GM12878 (cell line): Measurements from ENCODE around the gene BET1. TPM values are rescaled to one million over a fixed set of nuclear protein-coding genes. Genes with fewer than 3 reads are reported as not detected.

Source experiments
- polyA plus RNA-seq, 11 experiments: library from polyadenylated mRNA; depleted of rRNA in 4 of 11; unstranded in 6 of 11; stranded (reverse) in 5 of 11; fragments of >200 nt; fragmentation: Nextera tagmentation in 4 of 11; fragmentation: Illumina TruSeq in 1 of 11; extraction: Ambion mirVana in 4 of 11; extraction: Trizol in 1 of 11; gene quantifications; 1 replicate in 1 of 11; 2 replicates in 10 of 11; pipeline versions ENCODE4 v1.2.1 to v1.2.3, GENCODE V29; 2011 to 2016; ENCODE audit warnings: inconsistent platforms in 2 of 11, missing spikeins in 2 of 11, low read depth in 1 of 11
- total RNA-seq, 4 experiments: library from RNA; depleted of rRNA in 3 of 4; stranded (reverse); fragments of >200 nt in 3 of 4; fragmentation: Illumina TruSeq in 1 of 4; extraction: Trizol in 1 of 4; gene quantifications; 2 replicates each; pipeline versions ENCODE4 v1.2.1 to v1.2.3, GENCODE V29; 2013 to 2021

The BET1 gene
- total and polyA plus RNA-seq, 10 of the 15 experiments (the other 5 are each of a cell fraction or from before 2014, with no cell fraction given): 12.5 to 99.5 (median 28.4) TPM

Other genes with a start within 250 kb of the BET1 start
- 0.11 TPM in 1 of 2 replicates, not detected in the other for gene TFPI2, start 113.6 kb downstream of the BET1 start, total RNA-seq (2014; rRNA removed)
- gene TFPI2, start 113.6 kb downstream of the BET1 start, total RNA-seq (2014; rRNA removed; fragmentation: Illumina TruSeq; extraction: Trizol): not detected in 2 replicates
- gene TFPI2, start 113.6 kb downstream of the BET1 start, total RNA-seq (2021): 0.28 TPM in 1 of 2 replicates, not detected in the other
- 1.1 TPM in 2 replicates for gene TFPI2, start 113.6 kb downstream of the BET1 start, polyA plus RNA-seq (2011; rRNA removed)
- not detected in 2 replicates for gene TFPI2, start 113.6 kb downstream of the BET1 start, polyA plus RNA-seq (2014; fragmentation: Illumina TruSeq; extraction: Trizol)
- under 1 TPM in 1 of 2 experiments, not detected in 1; 0.07 TPM for gene TFPI2, start 113.6 kb downstream of the BET1 start, polyA plus RNA-seq (2014; fragmentation: Nextera tagmentation; extraction: Ambion mirVana)
- gene TFPI2, start 113.6 kb downstream of the BET1 start, polyA plus RNA-seq (2014; rRNA removed): 0.27 TPM in 1 of 2 replicates, not detected in the other
- under 1 TPM; 0.31 to 0.52 TPM for gene TFPI2, start 113.6 kb downstream of the BET1 start, polyA plus RNA-seq (2016; fragmentation: Nextera tagmentation; extraction: Ambion mirVana)
- not detected in 2 replicates for gene GNGT1, start 97.8 kb downstream of the BET1 start, total RNA-seq (2014; rRNA removed)
- not detected in 2 replicates for gene GNGT1, start 97.8 kb downstream of the BET1 start, total RNA-seq (2014; rRNA removed; fragmentation: Illumina TruSeq; extraction: Trizol)
- not detected in 2 replicates for gene GNGT1, start 97.8 kb downstream of the BET1 start, total RNA-seq (2021)
- gene GNGT1, start 97.8 kb downstream of the BET1 start, polyA plus RNA-seq (2011; rRNA removed): not detected in 2 replicates
- not detected in 2 replicates for gene GNGT1, start 97.8 kb downstream of the BET1 start, polyA plus RNA-seq (2014; fragmentation: Illumina TruSeq; extraction: Trizol)
- not detected for gene GNGT1, start 97.8 kb downstream of the BET1 start, polyA plus RNA-seq (2014; fragmentation: Nextera tagmentation; extraction: Ambion mirVana)
- not detected in 2 replicates for gene GNGT1, start 97.8 kb downstream of the BET1 start, polyA plus RNA-seq (2014; rRNA removed)
- gene GNGT1, start 97.8 kb downstream of the BET1 start, polyA plus RNA-seq (2016; fragmentation: Nextera tagmentation; extraction: Ambion mirVana): not detected
- 0.62 and 1.0 TPM in 2 replicates for gene GNG11, start 82.6 kb downstream of the BET1 start, total RNA-seq (2014; rRNA removed)
- gene GNG11, start 82.6 kb downstream of the BET1 start, total RNA-seq (2014; rRNA removed; fragmentation: Illumina TruSeq; extraction: Trizol): 0.85 and 0.92 TPM in 2 replicates
- gene GNG11, start 82.6 kb downstream of the BET1 start, total RNA-seq (2021): 0.74 and 0.85 TPM in 2 replicates
- gene GNG11, start 82.6 kb downstream of the BET1 start, polyA plus RNA-seq (2011; rRNA removed): 0.15 and 0.23 TPM in 2 replicates
- 0.71 and 0.78 TPM in 2 replicates for gene GNG11, start 82.6 kb downstream of the BET1 start, polyA plus RNA-seq (2014; fragmentation: Illumina TruSeq; extraction: Trizol)
- 1 to 10 TPM; 2.0 to 2.3 TPM for gene GNG11, start 82.6 kb downstream of the BET1 start, polyA plus RNA-seq (2014; fragmentation: Nextera tagmentation; extraction: Ambion mirVana)
- gene GNG11, start 82.6 kb downstream of the BET1 start, polyA plus RNA-seq (2014; rRNA removed): 0.83 and 0.89 TPM in 2 replicates
- gene GNG11, start 82.6 kb downstream of the BET1 start, polyA plus RNA-seq (2016; fragmentation: Nextera tagmentation; extraction: Ambion mirVana): 1 to 10 TPM; 2.2 to 2.4 TPM